GM21723 (cell line): ENCODE data around the gene PITPNB.

ENCODE experiments used
- ATAC-seq: cut with Tn5 transposase; IDR thresholded peaks from one replicate; pipeline ENCODE4 v1.9.1; 2021; ENCODE audit warnings: mild to moderate bottlenecking, moderate library complexity; ENCODE audit not compliant: unreplicated experiment

The PITPNB gene

DNA sequence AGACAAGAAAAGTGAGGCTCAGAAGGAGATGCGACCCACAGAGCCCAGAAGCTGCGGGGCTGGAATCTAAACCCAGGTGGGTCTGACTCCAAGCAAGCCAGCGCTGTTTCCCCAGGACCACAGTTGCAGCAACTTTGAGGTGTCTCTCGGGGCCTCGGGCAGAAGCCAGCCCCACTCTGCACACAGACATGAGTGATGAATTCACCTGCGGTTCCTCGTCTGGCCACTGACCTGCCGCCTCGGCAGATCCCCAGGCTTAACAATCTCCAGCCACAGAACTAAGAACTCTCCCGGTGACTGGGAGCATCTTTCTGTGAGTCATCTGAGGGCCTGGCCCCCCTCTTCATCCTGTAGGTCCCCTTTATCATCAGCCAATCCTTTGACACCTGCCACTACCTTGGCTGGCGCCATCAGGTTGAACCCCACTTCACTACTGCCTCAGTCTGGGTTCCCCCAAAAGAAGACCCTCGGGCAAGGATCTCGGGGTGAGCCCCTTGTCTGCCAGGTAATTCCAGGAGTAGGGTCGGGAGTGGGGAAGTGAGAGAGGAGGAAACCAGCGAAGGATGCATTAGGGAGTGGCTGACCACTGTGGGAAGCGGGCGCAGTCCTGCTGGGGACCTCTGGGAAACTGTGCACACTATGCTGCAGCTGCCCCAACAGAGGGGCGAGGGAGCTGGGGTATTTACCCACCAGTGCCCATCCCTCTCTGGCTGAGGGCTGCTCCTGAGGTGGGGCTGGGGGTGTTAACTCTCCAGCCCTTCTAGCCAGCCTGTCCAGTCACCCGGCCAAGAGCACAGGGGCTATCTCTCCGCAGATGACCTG is 84.5 kb downstream of the PITPNB start:
- no peak for ATAC-seq

DNA sequence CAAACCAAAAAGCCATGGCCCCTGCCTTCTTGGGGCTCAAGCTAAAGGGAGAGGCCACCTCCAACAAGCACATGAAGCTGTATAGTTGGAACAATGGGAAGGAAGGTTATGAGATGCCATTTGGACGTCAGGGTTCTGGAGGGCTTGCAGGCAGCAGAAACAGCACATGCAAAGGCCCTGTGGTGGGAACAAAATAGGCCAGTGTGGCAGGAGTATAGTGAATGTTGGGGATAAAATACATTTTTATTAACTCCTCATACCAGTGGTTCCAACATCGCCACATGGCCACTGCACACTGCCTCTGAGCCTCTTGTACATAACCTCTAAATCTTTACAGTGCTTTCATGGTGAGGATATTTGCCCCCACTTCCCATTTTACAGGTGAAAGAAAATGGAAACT is 85.3 kb downstream of the PITPNB start:
- ATAC-seq: no peak

DNA sequence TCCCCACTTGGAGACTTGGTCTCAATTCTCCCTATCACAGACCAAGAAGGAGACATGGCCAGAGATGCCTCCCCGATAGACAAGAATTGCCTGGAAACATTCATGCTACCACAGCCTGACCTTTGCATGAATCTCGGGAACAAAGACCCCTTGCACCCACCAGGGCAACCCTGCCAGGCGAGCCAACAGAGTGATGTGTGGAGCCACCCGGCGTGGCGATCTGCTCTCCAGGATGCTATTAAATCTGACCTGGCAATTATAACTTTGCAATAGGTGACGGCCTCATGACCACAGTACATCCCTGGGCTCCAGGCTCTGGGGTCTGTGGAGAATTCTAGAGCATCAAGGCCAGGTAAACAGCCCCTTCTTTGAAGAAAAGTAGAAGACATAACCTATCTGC is 86.5 kb downstream of the PITPNB start:
- no peak for ATAC-seq

DNA sequence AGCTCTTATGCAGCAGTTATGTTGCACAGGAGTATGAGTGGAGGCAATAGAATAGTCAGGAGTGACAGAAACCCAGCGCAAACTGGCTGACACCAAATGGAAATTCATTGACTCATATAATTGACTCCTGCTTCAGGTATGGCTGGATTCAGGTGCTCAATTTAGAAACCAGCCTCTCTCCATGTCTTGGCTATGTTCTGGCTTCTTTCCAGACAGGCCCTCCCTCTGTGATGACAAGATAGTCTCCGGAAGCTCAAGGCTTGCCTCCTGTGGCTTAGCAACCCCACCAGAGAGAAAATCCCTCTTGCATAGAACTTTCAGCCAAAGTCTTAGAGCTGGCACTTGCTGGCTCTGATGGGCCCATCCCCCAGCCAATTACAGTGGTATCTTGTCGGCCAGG is 89.4 kb downstream of the PITPNB start:
- ATAC-seq: no peak

DNA sequence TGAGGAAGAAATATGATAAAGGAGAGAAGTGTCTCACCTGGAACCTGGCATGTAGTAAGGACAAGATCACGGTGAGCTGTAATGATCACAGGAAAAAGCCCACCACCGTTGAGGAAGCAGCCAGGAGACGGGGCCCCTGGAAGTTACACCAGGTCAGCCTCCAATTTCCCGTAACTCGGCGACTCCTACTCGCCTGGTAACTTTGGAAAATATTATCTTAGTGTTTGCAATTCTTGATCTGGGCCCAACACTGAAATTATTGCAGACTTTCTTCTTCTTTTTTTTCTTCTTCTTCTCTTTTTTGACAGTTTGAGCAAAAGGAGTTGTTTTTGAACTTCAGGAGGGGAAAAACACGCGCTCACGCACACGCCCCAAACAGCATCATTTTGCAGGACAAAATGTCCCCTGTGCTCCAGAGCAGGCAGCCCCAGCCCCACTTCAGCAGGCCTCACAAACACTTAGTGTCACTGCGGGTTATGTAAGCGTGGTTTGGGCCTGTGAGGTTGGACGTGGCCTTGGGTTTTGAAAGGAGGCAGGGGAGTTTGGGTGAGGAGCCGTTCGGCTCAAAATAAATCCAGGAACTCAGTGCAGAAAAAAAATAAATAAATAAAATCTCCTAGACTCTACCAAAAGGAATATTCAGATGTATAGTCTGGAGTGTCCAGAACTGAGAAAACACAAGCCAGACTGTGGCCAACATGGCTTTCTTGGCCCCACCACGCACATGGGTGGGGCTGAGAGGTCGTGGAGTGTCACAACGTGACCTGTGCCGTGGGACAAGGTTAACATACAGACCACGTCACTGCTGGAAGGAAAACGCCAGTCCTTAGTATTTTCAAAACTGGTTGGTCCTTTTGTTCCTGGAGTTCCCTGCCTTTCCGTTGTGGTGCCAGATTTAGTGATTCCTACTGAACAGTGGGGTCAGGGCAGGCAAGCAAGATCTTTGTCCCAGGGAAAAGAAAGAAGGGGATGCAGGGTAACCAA is 91.2 kb downstream of the PITPNB start:
- ATAC-seq: no peak

DNA sequence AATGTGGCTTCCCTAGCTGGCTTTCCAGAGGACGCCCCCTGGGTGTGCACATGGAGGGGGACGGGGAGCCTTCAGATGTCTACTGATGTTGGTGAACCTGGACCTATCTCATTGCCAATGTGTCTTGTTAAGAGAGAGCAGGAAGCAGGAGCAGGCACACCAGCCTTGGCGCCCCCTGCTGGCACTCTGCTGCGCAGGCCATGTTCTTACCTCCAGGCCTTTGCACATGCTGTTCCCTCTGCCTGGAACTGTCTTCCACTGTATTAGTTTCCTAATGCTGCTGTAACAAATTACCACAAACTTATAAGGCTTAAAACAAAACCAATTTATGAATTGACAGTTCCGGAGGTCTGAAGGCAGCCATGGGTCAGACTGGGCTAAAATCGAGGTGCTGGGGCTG is 93.9 kb downstream of the PITPNB start:
- no peak for ATAC-seq

DNA sequence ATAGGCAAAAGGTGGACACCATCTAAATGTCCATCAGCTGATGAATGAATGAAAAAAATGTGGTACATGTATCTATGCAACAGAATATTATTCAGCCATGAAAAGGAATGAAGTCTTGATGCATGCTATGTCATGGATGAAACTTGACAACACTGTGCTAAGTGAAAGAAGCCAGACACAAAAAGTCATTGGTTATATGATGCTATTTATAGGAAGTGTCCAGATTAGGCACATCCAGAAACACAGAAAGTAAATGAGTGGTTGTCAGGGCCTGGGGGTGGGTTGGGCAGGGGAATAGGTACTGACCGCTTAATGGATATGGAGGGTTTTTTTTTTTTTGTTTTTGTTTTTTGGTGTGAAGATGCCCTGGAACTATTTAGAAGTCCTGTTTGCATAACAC is 95.8 kb downstream of the PITPNB start:
- ATAC-seq: no peak

DNA sequence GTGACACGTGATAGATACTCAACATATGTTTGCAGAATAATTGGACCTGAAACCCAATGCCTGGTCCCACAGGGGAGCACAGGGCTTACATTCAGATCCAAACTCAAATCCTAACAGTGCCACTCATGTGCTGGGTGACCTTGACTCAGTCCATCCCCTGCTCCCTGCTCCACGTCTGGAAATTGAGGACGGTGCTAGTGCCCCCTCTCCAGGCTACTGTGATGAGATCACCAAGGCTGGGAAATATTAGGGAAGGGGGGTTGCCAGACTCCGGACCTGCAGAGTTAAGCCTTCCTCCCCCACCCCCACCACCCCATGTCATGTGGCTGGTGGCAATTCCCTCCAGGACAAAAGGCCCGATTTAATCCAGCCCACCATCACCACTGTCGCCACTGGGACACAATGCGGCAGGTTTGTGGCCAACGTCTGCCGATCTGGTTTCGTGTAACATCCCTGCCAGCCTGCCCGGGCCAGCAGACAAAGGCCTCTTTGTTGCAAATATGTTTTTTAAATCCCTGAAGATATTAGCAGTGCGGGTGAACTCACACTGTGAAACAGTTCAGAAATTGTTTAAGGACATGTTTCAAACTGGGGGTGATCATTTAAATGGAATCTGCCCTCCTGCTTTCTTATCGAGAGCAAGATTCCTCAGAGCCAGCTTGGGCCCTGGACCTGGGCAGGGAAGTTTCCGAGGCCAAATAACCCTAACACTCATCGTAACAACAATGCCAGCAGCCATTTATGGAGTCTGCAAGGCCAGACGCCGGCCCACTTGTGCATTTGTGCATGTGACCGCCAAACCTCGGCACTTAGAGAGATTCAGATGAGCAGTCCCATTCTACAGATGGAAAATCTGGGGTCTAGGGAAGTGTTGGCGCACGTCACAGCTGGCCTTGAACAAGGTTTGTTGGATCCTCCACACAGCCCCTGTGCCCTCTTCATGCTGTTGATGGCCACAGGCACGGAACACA is 97.9 kb downstream of the PITPNB start:
- no peak for ATAC-seq

DNA sequence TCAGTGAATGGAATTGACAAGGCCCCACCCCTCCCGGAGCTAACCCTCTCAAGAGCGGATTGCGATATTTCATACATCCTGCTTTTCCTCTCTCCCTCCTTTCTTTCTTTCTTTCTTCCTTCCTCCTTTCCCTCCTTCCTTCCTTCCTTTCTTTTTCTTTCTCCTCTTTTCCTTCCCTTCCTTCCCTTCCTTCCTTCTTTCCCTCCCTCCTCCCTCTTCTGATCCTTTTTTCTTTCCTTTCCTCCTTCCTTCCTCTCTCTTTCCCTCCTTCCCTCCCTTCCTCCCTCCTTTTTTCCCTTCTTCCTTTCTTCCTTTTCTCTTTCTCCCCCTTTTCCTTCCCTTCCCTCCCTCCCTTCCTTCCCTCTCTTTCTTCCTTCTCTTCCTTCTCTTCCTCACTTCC is 102.5 kb downstream of the PITPNB start:
- no peak for ATAC-seq

DNA sequence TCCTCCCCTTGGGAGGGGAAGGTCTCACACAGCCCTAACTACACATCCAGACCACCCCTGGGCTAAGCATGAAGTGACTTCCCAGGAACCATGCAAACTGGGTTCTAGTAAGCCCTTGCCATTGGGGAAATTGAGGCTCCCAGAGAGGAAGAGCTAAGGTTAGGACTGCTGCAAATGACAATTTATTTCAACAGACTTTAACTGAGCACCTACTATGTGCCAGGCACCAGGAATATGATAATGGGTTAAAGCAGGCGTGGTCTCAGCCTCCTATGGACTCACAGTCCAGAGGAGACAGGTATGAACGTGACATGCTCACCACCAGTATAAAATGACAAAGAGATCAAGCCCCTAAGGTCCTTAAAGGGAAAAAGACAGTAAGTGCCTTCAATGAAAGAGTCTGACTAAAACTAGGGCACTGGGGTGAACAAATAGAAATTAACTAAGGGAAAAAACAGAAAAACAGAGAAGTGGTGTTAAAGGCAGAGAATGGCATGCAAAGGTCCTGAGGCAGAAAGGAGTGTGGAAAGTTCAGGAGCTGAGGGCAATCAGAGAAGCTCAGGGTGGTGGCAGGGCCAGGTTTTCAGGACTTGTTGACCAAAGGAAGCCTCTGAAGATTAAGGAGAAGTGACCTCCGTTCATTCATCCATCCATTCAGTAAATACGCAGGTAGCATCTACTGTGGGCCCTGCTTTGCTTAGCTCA is 103.1 kb downstream of the PITPNB start:
- ATAC-seq: no peak

DNA sequence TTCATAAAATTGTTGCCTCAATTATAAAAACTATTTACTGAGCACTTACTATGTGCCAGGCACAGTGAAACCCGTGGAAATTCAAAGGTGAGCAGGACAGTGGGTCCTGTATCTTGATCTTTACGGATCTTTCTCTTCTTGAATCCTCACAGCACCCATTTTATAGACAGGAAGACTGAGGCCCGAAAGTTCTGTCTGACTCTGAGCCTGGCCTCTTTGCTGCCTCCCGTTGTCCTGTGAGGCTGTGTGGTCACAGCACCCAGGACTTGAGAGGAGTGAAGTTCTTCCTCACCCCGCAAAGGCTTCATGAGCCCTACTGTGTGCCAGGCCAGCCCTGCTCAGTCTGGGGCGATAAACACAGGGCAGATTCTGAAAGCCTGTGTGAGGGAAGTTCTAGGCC is 104.1 kb downstream of the PITPNB start:
- no peak for ATAC-seq

DNA sequence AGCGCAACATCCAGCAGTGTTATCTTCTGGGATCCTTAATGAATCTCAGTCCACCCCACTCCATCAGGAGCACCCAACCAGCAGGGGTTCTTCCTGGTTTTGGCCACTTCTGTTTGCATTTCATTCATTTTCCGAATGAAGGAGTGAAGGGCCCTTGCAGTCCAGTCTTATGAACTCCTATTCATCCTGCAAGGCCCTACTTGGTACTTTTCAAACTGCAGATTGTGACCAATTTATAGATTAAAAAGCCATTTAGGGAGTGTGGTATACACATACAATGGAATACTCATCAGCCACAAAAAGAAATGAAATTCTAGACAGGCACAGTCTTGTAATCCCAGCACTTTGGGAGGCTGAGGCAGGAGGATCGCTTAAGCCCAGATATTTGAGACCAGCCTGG is 107.3 kb downstream of the PITPNB start:
- no peak for ATAC-seq

DNA sequence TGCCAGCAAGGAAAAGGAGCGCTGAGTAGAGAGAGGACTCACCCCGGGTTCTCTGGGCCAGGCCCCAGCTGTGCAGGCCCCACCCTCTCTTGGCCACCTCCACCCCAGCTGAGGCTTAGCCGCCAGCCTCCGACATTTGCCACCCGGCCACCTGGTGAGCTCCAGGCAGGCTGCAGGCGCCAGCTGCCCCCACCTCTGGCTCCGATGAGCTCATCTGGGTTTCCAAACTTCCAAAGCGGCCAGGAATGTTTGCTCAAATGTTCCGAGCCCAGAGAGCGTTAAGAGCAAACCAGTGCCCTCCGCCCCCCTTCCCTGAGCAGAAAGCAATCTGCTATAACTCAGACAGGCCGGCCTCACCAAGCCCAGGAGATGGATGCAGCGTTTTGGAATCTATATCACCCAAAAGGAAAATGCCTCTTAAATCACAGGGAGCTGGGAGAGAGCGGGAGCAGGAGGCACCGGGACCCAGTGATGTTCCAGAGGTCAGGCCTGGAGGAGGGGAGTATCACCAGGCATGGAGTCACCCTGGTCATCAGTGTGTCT is 108.4 kb downstream of the PITPNB start:
- ATAC-seq: no peak

DNA sequence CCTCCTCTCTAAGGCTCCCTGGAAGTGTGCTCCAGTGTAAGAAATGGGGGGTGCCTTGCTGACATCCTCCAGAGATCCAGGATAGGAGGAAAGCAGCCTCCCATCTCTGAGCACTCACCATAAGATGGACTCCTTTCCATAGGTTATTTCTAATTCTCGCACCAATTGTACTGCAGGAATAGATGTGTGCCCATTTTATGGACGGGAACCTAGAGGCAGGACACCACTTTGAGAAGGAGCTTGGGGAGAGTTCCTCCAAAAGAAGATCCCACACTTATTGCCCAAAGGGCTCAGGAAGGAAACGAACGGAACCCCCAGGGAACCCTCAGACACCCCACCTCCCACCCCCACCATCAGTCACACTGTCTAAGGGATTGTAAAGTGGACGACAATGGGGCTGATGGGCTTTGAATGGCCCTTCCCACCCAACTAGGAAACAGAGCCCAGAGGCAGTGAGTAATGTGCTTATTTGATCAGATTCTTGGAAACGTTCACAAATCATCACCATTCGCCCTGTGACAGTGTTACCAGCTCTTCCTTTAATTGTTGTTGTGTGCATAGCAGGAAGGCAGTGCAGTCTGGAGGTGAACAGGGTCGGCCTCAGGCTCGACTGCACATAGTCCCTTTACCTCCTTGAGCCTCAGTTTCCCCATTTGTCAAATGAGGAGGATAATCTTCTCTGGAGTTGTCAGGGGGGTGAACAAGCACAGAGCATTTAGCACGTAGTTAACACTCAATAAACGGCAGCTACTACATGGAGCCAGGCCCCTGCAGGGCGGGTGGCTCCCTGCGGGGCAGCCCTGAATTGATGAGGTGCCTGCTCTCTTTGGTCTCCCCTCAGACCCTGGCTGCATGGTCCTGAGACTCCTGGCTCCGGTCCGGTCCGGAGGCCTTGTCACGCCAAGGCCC is 109.1 kb downstream of the PITPNB start:
- no peak for ATAC-seq

DNA sequence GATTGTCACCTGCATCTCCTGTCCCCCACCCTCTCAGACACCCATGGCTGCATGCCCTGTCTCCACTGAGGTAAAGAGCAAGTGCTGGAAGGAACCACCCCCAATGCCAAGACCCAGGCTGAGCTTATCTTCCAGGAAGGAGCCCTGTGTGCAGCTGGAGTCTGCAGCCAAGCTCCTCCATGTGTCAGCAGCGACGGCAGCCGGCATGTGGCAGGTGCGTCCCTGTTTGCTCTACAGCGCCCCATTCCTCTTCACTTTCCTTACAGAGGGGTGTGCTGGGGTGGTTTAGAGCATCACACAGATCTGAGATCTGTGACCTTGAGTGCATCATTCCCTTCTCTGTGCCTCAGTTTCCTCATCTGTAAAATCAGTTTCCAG is 109.8 kb downstream of the PITPNB start:
- no peak for ATAC-seq

DNA sequence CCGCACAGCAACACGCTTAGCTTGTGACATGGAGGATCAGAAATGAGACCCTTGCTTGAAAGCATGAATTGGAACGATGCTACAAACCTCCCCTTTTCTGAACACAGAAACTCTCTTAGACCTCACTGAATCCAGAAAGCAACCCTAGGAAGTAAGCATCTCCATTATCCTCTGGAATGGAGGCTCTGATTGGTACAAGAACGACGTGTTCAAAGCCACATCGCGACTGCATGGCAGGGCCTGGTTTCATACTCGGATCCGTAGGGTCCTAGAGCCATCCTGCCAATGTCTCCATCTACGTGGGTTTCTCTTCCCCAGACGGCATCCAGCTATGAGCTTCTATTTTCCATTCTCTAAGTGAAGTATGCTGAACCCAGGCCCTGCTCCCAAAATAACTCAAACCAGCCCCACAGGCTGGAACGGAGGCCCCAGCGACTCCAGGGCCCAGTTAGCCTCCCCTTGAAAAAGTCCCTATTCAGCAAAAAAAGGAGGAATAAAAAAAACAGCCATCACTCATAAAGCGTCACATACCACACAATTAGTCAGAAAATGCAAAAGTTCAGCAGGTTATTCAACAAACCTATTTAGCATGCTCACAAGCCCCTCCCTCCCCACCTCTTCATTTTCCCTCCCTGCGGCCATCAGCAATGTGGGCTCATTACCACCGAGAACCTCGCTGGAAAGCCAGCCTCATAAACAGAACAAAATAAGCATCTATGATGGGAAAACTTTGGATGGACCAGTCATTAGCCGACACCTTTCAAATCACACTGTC is 110.4 kb downstream of the PITPNB start:
- no peak for ATAC-seq

DNA sequence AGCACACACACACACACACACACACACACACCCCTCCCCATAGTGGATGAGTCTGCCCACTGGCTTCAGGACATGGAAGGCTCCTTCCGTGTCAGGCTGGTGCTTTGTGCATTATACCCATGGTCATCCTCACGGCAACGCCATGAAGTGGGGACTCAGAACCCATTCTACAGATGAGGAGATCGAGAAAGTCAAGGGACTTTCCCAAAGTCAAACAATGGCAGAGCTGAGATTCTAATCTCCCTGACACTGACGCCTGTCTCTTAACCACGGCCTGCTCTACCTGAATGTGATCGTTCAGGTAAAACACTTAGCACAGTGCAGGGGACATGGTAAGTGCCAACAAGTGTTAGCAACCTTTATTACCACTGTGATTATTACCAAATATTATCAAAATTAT is 113.2 kb downstream of the PITPNB start:
- no peak for ATAC-seq
